Endothelial cell of hepatic sinusoid (primary cell): ENCODE measurements around the gene SHISA9.

Experiments used
- in situ Hi-C: cut with HindIII; loops from 2 replicates; pipeline ENCODE4 v1.10.0; 2017; ENCODE audit warnings: low sequenced_read_pairs

The SHISA9 gene

GRCh38 chr16:13012601-13013000 lies 111.2 kb downstream of the SHISA9 start:
- in situ Hi-C loops, result no loop called here

DNA sequence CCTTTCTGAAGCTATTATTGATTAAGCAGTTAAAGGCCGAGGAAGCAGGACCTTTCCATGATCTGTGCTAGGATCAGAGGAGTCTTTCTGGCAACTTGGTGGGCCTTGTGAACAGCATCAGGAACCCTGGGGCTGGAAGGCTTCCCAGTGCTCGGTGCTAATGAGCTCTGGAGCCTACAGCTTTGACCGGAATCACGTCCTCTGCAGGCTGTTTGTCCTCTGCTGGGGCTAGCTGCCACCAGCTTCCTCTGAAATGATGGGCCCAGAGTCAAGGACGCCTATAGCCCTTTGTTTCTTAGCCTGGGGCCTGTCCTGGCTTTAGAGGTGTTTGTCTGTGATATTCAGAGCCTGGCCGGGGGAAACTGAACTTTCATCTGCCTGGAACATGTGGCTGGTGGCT lies 111.6 kb downstream of the SHISA9 start:
- in situ Hi-C loops, result no loop called here

DNA sequence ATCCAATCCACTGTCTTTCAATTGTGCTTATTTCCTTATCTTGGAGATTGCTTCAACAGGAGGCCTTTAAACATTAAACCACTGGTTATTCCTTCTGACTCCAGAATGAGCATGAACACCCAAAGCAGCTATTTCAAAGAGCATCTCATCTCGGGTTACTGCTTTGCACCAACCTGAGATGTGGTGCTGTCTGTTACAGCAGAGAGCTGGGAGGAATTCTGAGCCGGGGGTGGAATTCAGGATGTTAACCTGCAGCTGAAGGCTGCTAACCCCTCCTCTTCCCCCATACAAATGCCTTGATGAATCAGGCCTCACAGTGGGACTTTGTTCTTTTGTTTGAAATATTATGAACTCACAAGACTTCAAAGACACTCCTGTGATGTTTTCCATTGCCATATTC lies 113.1 kb downstream of the SHISA9 start:
- in situ Hi-C loops, result no loop called here

- in situ Hi-C loops, result no loop called here
Measured at GRCh38 chr16:13018026-13018425, 116.6 kb downstream of the SHISA9 start.

GRCh38 chr16:13021996-13022395 lies 120.6 kb downstream of the SHISA9 start:
- in situ Hi-C loops, result no loop called here

- in situ Hi-C loops, result no loop called here
Measured at GRCh38 chr16:13029786-13030185, 128.4 kb downstream of the SHISA9 start.

- in situ Hi-C loops, result no loop called here
Measured at GRCh38 chr16:13030769-13031168, 129.4 kb downstream of the SHISA9 start.

DNA sequence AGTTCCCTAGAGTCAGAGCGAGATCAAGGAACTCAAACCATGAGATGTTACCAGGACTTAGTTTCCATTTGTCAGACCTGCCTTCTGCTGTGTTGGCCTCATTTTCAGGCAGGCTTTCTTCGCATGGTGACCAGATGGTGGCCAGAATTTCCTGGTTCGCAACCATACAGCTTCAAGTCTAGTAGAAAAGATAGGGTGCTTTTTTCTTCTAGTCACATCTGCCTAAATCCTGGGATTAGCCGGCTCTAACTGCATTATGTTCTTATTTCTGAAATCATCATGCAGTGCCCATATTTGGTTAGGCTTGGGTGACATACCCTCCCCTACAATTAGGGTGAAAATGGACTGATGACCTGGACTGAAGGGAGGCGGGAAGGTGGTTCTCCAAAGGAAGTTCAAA lies 131.5 kb downstream of the SHISA9 start:
- in situ Hi-C loops, result no loop called here

DNA sequence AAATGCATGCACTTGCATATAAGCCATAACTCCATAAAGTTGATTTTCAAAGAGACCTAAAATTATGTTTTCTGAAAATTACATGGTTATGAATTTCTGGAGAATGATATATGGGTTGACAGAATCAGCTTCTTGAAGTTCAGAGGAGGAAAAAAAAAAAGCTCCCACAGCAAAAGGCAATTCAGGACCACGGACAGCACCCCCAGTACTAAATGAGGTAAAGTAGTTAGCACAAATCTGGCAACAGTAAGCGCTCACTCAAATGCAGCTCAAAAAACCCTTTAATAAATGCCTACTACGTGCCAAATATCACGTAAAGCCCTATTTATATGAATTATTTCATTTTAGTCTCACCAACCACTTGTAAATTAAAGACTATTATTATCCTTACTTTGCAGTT lies 135.2 kb downstream of the SHISA9 start:
- in situ Hi-C loops, result no loop called here

- in situ Hi-C loops, result no loop called here
Measured at GRCh38 chr16:13038591-13038990, 137.2 kb downstream of the SHISA9 start.

- in situ Hi-C loops, result no loop called here
Measured at GRCh38 chr16:13039526-13039925, 138.1 kb downstream of the SHISA9 start.

DNA sequence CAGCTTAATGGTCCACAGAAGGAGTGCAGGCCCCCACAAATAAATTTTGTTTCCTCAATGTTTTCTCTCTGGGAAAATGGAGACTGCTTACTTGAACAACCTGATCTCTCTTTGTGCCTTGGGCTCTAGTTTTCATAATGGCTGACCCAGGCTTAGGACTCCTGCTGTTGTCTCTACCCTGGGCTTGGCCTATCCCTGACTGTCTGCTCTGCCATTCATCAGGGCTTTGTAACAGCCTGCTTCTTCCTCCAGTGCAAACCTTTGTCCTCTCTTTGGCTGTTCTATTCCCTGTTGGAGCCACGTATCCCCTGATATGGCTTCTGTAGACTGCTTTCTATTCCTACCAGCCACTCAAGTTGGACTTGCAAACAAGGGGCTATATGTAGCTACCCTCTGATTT lies 139.8 kb downstream of the SHISA9 start:
- in situ Hi-C loops, result no loop called here

GRCh38 chr16:13041646-13042290 lies 140.4 kb downstream of the SHISA9 start:
- in situ Hi-C loops, result no loop called here

GRCh38 chr16:13042291-13042685 lies 140.9 kb downstream of the SHISA9 start:
- in situ Hi-C loops, result no loop called here

GRCh38 chr16:13046061-13046821 lies 144.8 kb downstream of the SHISA9 start:
- in situ Hi-C loops, result no loop called here

- in situ Hi-C loops, result no loop called here
Measured at GRCh38 chr16:13047276-13047675, 145.9 kb downstream of the SHISA9 start.

DNA sequence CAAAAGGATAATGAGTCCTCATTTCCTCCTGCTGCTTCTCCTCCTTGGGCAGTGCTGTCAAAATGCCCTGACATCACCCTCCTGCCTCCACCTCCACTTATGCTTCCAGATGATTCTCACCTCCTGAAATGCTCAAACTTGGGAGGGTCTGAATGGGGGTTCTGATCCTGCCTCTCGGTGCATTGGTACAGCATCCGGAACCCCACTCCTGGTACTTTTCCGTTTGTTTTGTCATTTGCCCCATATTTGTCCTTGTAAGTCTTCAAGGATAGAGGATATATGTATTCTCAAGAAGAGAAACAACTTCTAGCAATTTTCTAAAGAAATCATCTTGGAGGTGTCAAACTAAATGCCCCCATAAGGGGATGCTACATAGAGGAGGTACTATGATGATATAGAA lies 148.3 kb downstream of the SHISA9 start:
- in situ Hi-C loops, result no loop called here

- in situ Hi-C loops, result no loop called here
Measured at GRCh38 chr16:13052431-13052830, 151.0 kb downstream of the SHISA9 start.

DNA sequence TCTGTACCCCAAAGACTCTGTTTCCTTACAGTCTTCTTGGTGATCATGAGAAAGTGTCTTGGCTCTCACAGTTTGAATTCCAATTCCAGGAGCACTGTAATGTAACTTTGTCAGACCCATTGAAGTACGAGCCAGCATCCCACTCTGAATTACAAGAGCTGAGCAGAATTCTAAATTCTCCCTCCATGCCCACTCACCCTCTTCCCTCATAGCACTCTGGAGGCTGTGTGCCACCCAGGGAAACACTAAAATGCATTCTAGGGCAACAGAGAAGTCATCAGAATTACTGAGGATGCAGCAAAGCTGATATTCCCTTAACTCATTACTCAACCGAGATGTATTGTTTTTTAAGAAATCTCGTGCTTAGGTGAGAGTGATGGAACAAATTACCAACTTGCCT lies 154.1 kb downstream of the SHISA9 start:
- in situ Hi-C loops, result no loop called here

DNA sequence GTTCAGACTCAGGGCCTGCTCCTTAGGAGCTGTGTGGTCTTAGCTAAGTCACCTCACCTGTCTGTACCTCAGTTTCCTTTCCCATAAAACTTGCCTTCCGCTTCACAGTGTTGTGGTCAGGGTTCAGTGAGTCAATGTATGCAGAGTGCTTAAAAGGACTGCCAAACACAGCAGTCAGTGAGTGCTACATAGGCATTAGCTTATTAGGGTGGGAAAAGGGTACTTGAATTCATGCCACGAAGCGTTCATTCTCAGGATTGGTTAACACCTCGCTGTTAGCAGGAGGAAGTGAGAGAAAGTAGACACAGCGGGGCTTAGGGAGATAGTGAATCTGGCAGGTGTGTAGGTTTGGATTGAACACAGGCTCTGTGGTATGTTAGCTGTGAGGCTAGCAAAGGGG lies 155.2 kb downstream of the SHISA9 start:
- in situ Hi-C loops, result no loop called here

DNA sequence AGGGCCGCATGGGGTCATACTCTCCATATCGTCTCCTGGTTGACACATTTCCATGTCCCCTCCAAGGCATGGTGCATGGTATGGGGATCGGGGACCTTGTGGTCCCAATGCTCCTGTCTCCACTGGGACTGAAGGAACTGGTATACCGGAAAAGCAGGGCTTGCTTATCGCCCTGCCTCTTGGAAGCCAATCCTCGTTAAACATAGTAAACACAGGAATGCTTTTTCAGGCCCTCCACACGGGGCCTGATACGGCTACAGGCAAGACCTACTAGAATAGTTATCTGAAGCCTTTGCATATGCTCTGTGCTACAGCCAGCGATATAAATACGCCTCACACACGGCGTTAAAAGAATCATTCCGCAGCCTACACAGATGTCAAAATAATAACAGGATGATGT lies 159.5 kb downstream of the SHISA9 start:
- in situ Hi-C loops, result no loop called here

GRCh38 chr16:13061691-13062090 lies 160.3 kb downstream of the SHISA9 start:
- in situ Hi-C loops, result no loop called here

- in situ Hi-C loops, result no loop called here
Measured at GRCh38 chr16:13062219-13062618, 160.8 kb downstream of the SHISA9 start.
